BLaER1 (cell line): ENCODE results near the gene TRAPPC11.
"Not testable (repeated sequence)": the region's sequence is repeated elsewhere in the genome, so short reads cannot be mapped to it uniquely, and the experiment has no call there.

Source experiments
- H3K27ac ChIP-seq: shearing (Covaris generic); formaldehyde crosslinking; 2 replicates; pipeline ENCODE4 v1.8.1; 2022
- H3K27me3 ChIP-seq: shearing (Covaris generic); formaldehyde crosslinking; 2 replicates; pipeline ENCODE4 v1.8.1; 2022
- H3K36me3 ChIP-seq: shearing (Covaris generic); formaldehyde crosslinking; 2 replicates; pipeline ENCODE4 v1.8.1; 2022
- H3K4me1 ChIP-seq: shearing (Covaris generic); formaldehyde crosslinking; 2 replicates; pipeline ENCODE4 v1.8.1; 2022
- H3K4me2 ChIP-seq: shearing (Covaris generic); formaldehyde crosslinking; 2 replicates; pipeline ENCODE4 v1.8.1; 2022
- H3K4me3 ChIP-seq: shearing (Covaris generic); formaldehyde crosslinking; 2 replicates; pipeline ENCODE4 v1.8.1; 2022
- H3K9ac ChIP-seq: shearing (Covaris generic); formaldehyde crosslinking; 2 replicates; pipeline ENCODE4 v1.8.1; 2022
- H3K9me3 ChIP-seq: shearing (Covaris generic); formaldehyde crosslinking; 2 replicates; pipeline ENCODE4 v1.8.1; 2022
- H4K20me1 ChIP-seq: shearing (Covaris generic); formaldehyde crosslinking; 2 replicates; pipeline ENCODE4 v1.8.1; 2022
- Cebpa-rat ChIP-seq: shearing (Covaris generic); IDR thresholded peaks from 2 replicates; pipeline ENCODE4 v1.8.1; 2022

Gene TRAPPC11

DNA sequence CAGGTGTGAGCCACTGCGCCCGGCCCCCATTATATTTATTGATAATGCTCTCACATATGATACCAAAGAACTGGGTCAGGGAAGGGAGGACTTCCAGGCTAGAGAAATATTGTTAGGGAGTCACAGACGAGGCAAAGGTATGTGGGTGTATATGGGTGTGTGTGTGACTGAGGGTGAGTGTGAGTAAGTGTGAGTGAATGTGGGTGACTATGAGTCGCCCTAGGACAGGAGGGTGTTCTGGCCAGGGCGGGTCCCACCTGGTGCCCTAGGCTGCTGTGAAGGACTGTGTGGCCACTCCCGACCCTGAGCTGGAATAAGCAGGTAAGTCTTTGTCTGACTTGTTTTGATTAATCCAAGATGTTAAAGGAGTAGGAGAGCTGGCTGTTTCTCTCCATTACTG is 34.5 kb upstream of the TRAPPC11 start:
- Histone ChIP-seq H3K4me2 (no peak overlapping the region), H3K36me3 (no peaks in the 10 kb centered on the region), H3K27me3 (no peaks in the 10 kb centered on the region), H3K4me3 (no peak overlapping the region), H3K27ac (no peak overlapping the region), H3K9me3 (no peaks in the 10 kb centered on the region), H3K9ac (no peak overlapping the region), H3K4me1 (no peaks in the 10 kb centered on the region), H4K20me1 (no peaks in the 10 kb centered on the region)
- no peak for TF ChIP-seq Cebpa-rat

DNA sequence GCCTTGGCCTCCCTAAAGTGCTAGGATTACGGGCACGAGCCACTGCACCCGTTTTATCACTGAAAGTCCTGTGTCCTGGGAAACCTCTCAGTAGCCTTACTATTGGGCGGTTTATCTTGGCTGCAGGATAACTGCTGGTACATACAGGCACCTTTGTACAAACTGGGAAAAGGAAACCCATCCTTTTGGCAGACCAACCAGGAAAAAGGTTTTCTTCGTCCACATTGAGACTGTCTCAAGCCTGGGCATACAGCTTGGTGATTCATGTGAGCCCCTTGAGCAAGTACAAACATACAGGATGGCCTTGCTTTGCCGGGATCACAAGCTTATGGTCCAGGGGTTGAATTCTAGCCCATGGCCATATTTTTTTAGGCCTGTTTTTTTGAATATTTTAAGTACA is 32.9 kb upstream of the TRAPPC11 start:
- no peak overlapping the region for H3K27ac ChIP-seq
- no peaks in the 10 kb centered on the region for H3K9me3 ChIP-seq
- no peaks in the 10 kb centered on the region for H3K36me3 ChIP-seq
- H3K4me3 ChIP-seq = no peak overlapping the region
- H3K9ac ChIP-seq = no peak overlapping the region
- no peak for TF ChIP-seq Cebpa-rat
- H4K20me1 ChIP-seq = no peaks in the 10 kb centered on the region
- H3K4me2 ChIP-seq = no peak overlapping the region
- H3K4me1 ChIP-seq = no peaks in the 10 kb centered on the region
- H3K27me3 ChIP-seq = no peaks in the 10 kb centered on the region

DNA sequence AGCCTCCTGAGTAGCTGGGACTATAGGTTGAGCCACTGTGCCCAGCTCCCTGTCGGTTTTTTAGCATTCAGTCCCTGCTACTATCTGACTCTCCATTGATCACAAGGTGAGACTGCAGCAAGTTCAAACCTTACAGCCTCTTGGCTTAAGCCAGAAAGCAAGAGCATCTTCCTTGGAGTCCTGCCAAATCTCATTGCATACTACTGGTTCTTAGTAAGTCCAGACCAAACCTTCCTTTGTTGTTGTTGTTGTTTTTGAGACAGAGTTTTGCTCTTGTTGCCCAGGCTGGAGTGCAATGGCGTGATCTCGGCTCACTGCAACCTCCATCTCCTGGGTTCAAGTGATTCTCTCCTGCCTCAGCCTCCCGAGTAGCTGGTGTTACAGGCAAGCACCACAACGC is 31.8 kb upstream of the TRAPPC11 start:
- H3K36me3 ChIP-seq = not testable (repeated sequence)

DNA sequence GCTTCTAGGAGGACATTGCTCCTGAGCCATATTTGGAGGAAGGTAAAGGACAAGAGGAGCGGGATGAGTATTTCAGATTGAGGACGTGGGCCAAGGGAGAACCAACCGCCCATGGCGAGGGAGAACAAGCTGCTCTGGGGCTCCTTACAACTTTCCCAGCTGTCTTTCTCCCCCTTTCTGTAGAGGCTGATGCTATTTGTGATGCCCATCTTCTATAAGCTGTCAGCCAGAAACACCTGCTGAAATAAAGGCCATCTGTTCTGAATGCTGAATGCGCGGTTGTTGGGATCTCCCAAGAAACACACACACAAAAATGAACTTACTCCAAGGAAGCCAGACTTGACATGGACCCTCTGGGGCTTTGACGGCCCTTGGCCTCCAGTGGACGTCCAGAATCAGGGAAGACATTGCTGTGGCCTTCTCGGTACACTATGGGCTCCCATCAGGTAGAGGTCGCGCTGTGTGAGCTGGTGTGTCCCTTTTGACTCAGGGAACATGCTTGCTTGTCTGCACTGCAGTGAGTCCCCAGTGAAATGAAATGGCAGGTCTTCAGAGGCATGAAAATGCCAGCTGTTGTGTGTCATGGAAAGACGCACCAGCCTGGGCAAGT is 31.0 kb upstream of the TRAPPC11 start:
- H3K9me3 ChIP-seq = no peaks in the 10 kb centered on the region
- no peak for TF ChIP-seq Cebpa-rat

More for the DNA sequence above, 31.8 kb upstream of the TRAPPC11 start:
- not testable (repeated sequence) for H3K4me3 ChIP-seq, H3K27me3 ChIP-seq, H4K20me1 ChIP-seq, H3K9me3 ChIP-seq, H3K4me1 ChIP-seq, H3K9ac ChIP-seq, H3K27ac ChIP-seq, H3K4me2 ChIP-seq

DNA sequence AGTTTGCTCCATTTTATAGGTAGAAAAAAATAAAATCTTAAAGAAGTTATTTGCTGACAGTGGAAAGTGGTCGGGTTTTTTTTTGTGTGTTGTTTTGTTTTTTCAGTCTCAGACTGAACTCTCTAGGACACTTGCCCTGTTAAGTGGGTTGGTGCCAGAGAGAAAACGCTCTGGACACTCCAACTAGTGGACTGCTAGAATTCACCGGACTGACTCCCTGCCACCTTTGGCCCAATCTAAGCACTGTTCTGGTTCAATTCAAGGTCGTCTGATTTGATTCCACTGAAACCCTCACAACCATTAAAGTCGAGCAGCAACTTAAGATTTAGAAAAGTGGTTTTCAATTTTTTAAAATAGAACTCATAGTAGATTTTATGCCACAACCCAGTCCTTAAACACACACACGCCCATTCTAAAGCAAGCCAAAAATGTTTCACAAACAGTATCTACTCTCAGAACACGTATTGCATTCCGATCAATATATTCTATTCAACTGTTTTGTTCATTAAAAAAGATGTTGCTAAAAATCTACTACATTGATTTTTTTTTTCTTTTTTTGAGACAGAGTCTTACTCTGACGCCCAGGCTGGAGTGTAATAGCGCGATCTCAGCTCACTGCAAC is 27.4 kb upstream of the TRAPPC11 start:
- H3K27me3 ChIP-seq = no peaks in the 10 kb centered on the region
- H3K27ac ChIP-seq = no peak overlapping the region
- no peak overlapping the region for H3K9ac ChIP-seq
- no peak overlapping the region for H3K4me2 ChIP-seq
- no peak for TF ChIP-seq Cebpa-rat
- H3K9me3 ChIP-seq = no peaks in the 10 kb centered on the region
- no peaks in the 10 kb centered on the region for H3K4me1 ChIP-seq
- no peaks in the 10 kb centered on the region for H3K36me3 ChIP-seq
- H4K20me1 ChIP-seq = no peaks in the 10 kb centered on the region
- no peak overlapping the region for H3K4me3 ChIP-seq

More for the DNA sequence above, 31.0 kb upstream of the TRAPPC11 start:
- Histone ChIP-seq H3K4me2 (no peak overlapping the region), H3K4me1 (no peaks in the 10 kb centered on the region), H3K36me3 (no peaks in the 10 kb centered on the region), H3K9ac (no peak overlapping the region), H3K27ac (no peak overlapping the region), H3K27me3 (no peaks in the 10 kb centered on the region), H4K20me1 (no peaks in the 10 kb centered on the region), H3K4me3 (no peak overlapping the region)

DNA sequence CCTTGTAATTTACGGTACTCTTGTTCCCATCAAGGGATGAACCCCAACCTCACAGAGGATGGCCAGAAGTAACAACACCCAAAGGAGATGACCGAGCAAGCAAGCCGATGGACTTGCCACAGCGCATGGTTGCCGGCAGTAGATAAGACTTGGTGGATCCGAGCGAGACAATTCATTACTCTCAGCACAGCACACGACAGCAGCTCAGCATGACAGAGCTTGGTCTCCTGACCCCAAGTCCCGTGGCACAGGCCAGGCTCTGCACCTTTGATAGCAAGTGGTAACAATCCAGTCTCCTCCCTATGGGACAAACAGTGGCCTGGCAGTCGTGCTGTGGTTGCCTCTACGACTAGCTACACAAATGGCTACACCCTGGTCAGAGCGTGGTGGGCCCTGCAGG is 26.4 kb upstream of the TRAPPC11 start:
- Histone ChIP-seq H3K27me3 (no peaks in the 10 kb centered on the region), H4K20me1 (no peaks in the 10 kb centered on the region), H3K4me1 (no peaks in the 10 kb centered on the region), H3K9ac (no peak overlapping the region), H3K4me3 (no peak overlapping the region), H3K36me3 (no peaks in the 10 kb centered on the region), H3K4me2 (no peak overlapping the region), H3K27ac (no peak overlapping the region), H3K9me3 (no peaks in the 10 kb centered on the region)
- no peak for TF ChIP-seq Cebpa-rat

- H4K20me1 ChIP-seq = no peaks in the 10 kb centered on the region
- no peaks in the 10 kb centered on the region for H3K36me3 ChIP-seq
- H3K4me2 ChIP-seq = no peak overlapping the region
- no peak for TF ChIP-seq Cebpa-rat
- H3K4me1 ChIP-seq = no peaks in the 10 kb centered on the region
- H3K27ac ChIP-seq = no peak overlapping the region
- no peaks in the 10 kb centered on the region for H3K27me3 ChIP-seq
- H3K9ac ChIP-seq = no peak overlapping the region
- no peaks in the 10 kb centered on the region for H3K9me3 ChIP-seq
- H3K4me3 ChIP-seq = no peak overlapping the region
These were observed 25.4 kb upstream of the TRAPPC11 start for GRCh38 chr4:183633476-183634400.

DNA sequence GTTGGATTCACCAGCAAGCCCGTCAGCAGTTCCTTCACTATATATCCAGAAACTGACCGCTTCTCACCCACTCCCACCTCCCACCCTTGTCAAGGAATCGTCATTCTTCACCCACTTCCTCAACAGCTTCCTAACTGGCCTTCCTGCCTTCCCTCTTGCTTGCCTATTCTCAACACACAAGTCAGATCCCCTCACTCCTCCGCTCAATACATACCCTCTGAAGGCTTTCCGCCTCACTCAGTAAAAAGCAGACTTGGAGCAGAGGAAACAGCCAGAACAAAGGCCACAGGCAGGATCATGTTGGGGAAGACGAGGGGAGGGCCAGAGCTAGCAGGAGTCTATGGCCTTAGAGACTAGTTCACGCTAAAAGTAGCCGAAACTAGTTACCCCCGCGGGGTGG is 23.8 kb upstream of the TRAPPC11 start:
- Histone ChIP-seq H3K9ac (no peak overlapping the region), H3K36me3 (peaks cover 5% of the 10 kb centered on the region; the same call in 1 of the 2 replicates), H3K27me3 (no peaks in the 10 kb centered on the region), H3K27ac (no peak overlapping the region), H3K4me3 (no peak overlapping the region), H3K4me1 (no peaks in the 10 kb centered on the region), H3K4me2 (no peak overlapping the region), H3K9me3 (no peaks in the 10 kb centered on the region), H4K20me1 (no peaks in the 10 kb centered on the region)
- TF ChIP-seq Cebpa-rat = no peak

GRCh38 chr4:183635741-183636140 is 23.4 kb upstream of the TRAPPC11 start:
- no peak for TF ChIP-seq Cebpa-rat
- Histone ChIP-seq H3K4me2 (no peak overlapping the region), H3K9me3 (no peaks in the 10 kb centered on the region), H3K36me3 (peaks cover 5% of the 10 kb centered on the region; the same call in 1 of the 2 replicates), H3K27ac (no peak overlapping the region), H3K4me1 (no peaks in the 10 kb centered on the region), H3K27me3 (no peaks in the 10 kb centered on the region), H4K20me1 (no peaks in the 10 kb centered on the region), H3K9ac (no peak overlapping the region), H3K4me3 (no peak overlapping the region)

GRCh38 chr4:183636503-183636902 is 22.6 kb upstream of the TRAPPC11 start:
- no peak overlapping the region for H3K27ac ChIP-seq
- TF ChIP-seq Cebpa-rat = no peak

More at GRCh38 chr4:183636503-183636902, 22.6 kb upstream of the TRAPPC11 start:
- no peak overlapping the region for H3K4me3 ChIP-seq
- H3K4me1 ChIP-seq = no peaks in the 10 kb centered on the region
- H3K4me2 ChIP-seq = no peak overlapping the region
- no peak overlapping the region for H3K9ac ChIP-seq
- no peaks in the 10 kb centered on the region for H4K20me1 ChIP-seq
- H3K36me3 ChIP-seq = peaks cover 5% of the 10 kb centered on the region; the same call in 1 of the 2 replicates
- no peaks in the 10 kb centered on the region for H3K27me3 ChIP-seq
- no peaks in the 10 kb centered on the region for H3K9me3 ChIP-seq
